OCI-LY3 (cell line): ENCODE measurements around the gene AMBRA1.

Source experiments
- H2AFZ ChIP-seq: fragments of 200-600, 300-600 bp; shearing (Covaris generic); 2 replicates; pipeline ENCODE4 v1.6.0; 2014; ENCODE audit warnings: antibody characterized with exemption, low read depth, low read length
- H3K27ac ChIP-seq: fragments of 200-600, 300-600 bp; sonication (generic); 2 replicates; pipeline ENCODE4 v1.5.1; 2014; ENCODE audit warnings: mild to moderate bottlenecking, low read length, moderate library complexity, mixed read lengths
- H3K27me3 ChIP-seq: fragments of 200-600, 300-600 bp; sonication (generic); 2 replicates; pipeline ENCODE4 v1.6.1; 2014; ENCODE audit warnings: low read depth, low read length, mixed read lengths
- H3K36me3 ChIP-seq: fragments of 200-600, 300-600 bp; sonication (generic); replicated peaks from 2 replicates; pipeline ENCODE3; 2014; ENCODE audit warnings: low read depth, low read length, mixed read lengths
- H3K4me1 ChIP-seq: fragments of 300-600, 200-600 bp; sonication (generic); 2 replicates; pipeline ENCODE4 v1.6.1; 2014; ENCODE audit warnings: low read length, mixed read lengths
- H3K4me2 ChIP-seq: fragments of 200-600, 300-600 bp; sonication (generic); 2 replicates; pipeline ENCODE4 v1.6.1; 2014; ENCODE audit warnings: low read length, mixed read lengths
- H3K4me3 ChIP-seq: fragments of 300-600, 200-600 bp; sonication (generic); 2 replicates; pipeline ENCODE4 v1.5.1; 2014; ENCODE audit warnings: antibody characterized with exemption, mild to moderate bottlenecking, low read length, moderate library complexity
- H3K79me2 ChIP-seq: fragments of 300-600, 200-600 bp; shearing (Covaris generic); 2 replicates; pipeline ENCODE4 v1.6.1; 2014; ENCODE audit warnings: mild to moderate bottlenecking, low read length, mixed read lengths
- H3K9ac ChIP-seq: fragments of 300-600, 200-600 bp; shearing (Covaris generic); 2 replicates; pipeline ENCODE4 v1.6.0; 2014; ENCODE audit warnings: mild to moderate bottlenecking, low read length, moderate library complexity
- H3K9me3 ChIP-seq: fragments of 200-600, 300-600 bp; shearing (Covaris generic); 2 replicates; pipeline ENCODE4 v1.6.1; 2014; ENCODE audit warnings: low read length, mixed read lengths; ENCODE audit not compliant: insufficient read depth
- H4K20me1 ChIP-seq: fragments of 200-600, 300-600 bp; sonication (generic); 2 replicates; pipeline ENCODE4 v1.6.1; 2016; ENCODE audit warnings: low read length, mixed read lengths; ENCODE audit not compliant: insufficient read depth
- CTCF ChIP-seq: fragments of 200-600, 300-600 bp; sonication (generic); IDR thresholded peaks from 2 replicates; pipeline ENCODE4 v1.5.1; 2014; ENCODE audit warnings: antibody characterized with exemption, low read length, low read depth
- EZH2phosphoT487 ChIP-seq: fragments of 200-600 bp; shearing (Covaris generic); IDR thresholded peaks from 2 replicates; pipeline ENCODE4 v1.6.1; 2018; ENCODE audit warnings: antibody characterized with exemption, mixed run types, low read depth

AMBRA1 gene

GRCh38 chr11:46475051-46475925 lies 118.5 kb downstream of the AMBRA1 start:
- Histone ChIP-seq H2AFZ (no peak overlapping the region), H3K4me1 (no peaks in the 10 kb centered on the region), H3K36me3 (no peaks in the 10 kb centered on the region), H4K20me1 (no peaks in the 10 kb centered on the region), H3K27me3 (no peaks in the 10 kb centered on the region), H3K9me3 (no peaks in the 10 kb centered on the region), H3K27ac (no peak overlapping the region), H3K4me2 (no peak overlapping the region), H3K9ac (no peak overlapping the region), H3K4me3 (no peak overlapping the region), H3K79me2 (no peaks in the 10 kb centered on the region)
- TF ChIP-seq CTCF (no peak), EZH2phosphoT487 (no peak)

DNA sequence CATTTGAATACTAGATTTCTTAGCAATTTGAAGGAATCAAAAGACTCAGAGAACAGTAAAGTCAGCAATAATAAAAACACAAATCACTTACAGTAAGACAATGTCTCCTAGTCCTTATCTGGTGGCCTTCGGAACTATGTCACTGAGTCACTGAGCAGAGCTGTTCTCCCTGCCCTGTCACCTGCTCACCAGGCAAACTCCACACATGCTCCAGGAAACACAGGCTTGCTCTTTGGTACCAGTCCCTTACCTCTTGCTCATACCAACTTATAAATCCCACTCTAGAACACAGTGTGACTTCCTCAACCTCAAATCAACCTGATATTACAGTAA lies 121.2 kb downstream of the AMBRA1 start:
- no peak overlapping the region for H2AFZ ChIP-seq
- no peaks in the 10 kb centered on the region for H4K20me1 ChIP-seq
- no peaks in the 10 kb centered on the region for H3K79me2 ChIP-seq
- H3K9me3 ChIP-seq: no peaks in the 10 kb centered on the region
- no peaks in the 10 kb centered on the region for H3K27me3 ChIP-seq
- peaks cover 2% of the 10 kb centered on the region for H3K36me3 ChIP-seq
- H3K9ac ChIP-seq: no peak overlapping the region
- H3K4me1 ChIP-seq: no peaks in the 10 kb centered on the region
- H3K27ac ChIP-seq: no peak overlapping the region
- TF ChIP-seq EZH2phosphoT487 (no peak), CTCF (no peak)
- no peak overlapping the region for H3K4me3 ChIP-seq
- no peak overlapping the region for H3K4me2 ChIP-seq

DNA sequence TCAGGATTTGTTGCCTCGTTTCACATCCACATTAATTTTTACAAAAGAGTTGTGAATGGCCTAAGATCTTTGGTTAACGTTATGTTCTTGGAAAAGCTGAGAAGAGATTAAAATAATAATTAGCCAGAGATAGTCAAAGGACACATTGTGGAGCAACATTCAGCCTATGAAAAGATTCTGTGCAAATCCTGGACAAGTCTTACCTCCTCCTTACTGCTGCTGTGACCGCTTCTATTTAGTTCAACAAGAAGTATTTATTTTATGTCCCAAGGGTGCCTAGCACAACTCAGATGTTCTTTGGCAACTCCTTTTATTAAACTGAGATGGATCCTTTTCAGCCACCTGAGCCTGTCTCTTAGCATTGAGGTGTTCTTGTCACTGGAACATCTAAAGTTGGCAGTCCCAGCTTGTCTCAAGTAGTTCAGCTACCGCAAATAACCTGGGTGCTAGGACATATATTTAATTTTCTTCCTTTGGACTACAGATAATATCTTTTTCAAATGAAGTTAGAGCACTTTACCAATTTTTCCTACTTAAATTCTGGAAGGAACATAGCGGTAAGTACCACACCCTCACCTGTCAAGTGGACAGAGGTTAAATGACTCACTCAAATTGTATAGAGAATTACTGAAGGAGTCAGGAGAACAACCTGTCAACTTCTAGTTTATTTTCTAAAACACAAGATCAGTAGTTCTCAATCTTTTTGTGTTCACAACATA lies 121.7 kb downstream of the AMBRA1 start:
- Histone ChIP-seq H3K4me1 (no peaks in the 10 kb centered on the region), H3K9ac (no peak overlapping the region), H3K9me3 (no peaks in the 10 kb centered on the region)

More for the DNA sequence above, 121.7 kb downstream of the AMBRA1 start:
- H4K20me1 ChIP-seq: no peaks in the 10 kb centered on the region
- H3K27me3 ChIP-seq: no peaks in the 10 kb centered on the region
- H3K4me3 ChIP-seq: no peak overlapping the region
- TF ChIP-seq CTCF (no peak), EZH2phosphoT487 (no peak)
- H3K79me2 ChIP-seq: no peaks in the 10 kb centered on the region
- no peak overlapping the region for H3K4me2 ChIP-seq
- H3K27ac ChIP-seq: no peak overlapping the region
- H3K36me3 ChIP-seq: peaks cover 2% of the 10 kb centered on the region
- H2AFZ ChIP-seq: no peak overlapping the region
